Measurements from ENCODE around the gene OR5K4.
A peak's percentile ranks its signal among the peaks of the same experiment; 100 is the strongest.

DNA sequence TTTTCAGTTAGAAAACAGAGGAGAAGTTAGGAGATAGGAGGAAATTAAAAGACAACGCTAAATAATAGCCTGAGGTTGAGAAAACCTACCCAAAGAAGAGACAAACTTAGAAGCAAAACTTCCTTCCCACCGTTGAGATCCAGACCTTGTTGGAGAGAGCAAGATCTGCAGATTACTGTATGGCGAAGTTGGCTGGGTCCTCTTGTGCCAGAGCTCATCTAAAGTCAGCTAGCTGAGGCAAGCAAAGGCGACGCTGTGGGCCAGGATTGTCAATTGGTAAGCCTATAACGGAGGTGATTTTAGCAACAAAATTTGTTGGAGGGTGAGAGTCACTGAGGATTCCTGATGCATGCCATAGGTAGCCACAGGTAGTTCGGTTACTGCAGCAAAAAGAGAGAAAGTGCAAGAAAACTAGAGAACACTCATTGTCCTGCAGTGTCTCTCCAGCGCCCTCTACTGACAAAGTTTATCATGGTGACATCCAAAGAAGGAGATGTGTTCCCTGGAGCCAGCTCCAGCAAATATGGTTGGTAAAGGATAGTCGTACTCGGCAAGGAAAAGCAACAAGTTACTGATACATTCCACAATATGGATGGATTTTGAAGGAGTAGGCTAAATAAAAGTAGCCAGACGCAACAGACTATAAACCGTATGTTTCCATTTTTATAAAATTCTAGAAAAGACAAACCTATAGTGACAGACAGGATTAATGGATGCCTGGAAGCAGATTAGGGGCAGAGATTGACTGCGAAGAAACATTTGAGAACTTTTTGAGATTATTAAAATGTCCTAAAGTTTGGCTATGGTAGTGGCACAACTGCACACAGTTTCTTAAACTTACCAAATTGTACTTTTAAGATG is 9.8 kb upstream of the OR5K4 start:
- TF ChIP-seq, protein P1, sequence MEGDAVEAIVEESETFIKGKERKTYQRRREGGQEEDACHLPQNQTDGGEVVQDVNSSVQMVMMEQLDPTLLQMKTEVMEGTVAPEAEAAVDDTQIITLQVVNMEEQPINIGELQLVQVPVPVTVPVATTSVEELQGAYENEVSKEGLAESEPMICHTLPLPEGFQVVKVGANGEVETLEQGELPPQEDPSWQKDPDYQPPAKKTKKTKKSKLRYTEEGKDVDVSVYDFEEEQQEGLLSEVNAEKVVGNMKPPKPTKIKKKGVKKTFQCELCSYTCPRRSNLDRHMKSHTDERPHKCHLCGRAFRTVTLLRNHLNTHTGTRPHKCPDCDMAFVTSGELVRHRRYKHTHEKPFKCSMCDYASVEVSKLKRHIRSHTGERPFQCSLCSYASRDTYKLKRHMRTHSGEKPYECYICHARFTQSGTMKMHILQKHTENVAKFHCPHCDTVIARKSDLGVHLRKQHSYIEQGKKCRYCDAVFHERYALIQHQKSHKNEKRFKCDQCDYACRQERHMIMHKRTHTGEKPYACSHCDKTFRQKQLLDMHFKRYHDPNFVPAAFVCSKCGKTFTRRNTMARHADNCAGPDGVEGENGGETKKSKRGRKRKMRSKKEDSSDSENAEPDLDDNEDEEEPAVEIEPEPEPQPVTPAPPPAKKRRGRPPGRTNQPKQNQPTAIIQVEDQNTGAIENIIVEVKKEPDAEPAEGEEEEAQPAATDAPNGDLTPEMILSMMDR (IDR thresholded peaks at IDR 0.05; ENCODE audit: extremely low read depth in 1 of 2, insufficient read depth in 1 of 2, low read depth in 1 of 2, low read length in 2 of 2): peak; percentile 60 to 65
- TF ChIP-seq POLR2AphosphoS5 (IDR thresholded peaks at IDR 0.05; ENCODE audit: insufficient read depth, low read depth, low read length) (no peak), POLR2A (IDR thresholded peaks at IDR 0.05; ENCODE audit: low read depth, low read length) (no peak), FOS (IDR thresholded peaks at IDR 0.05; ENCODE audit: borderline replicate concordance, insufficient read depth, low read length) (no peak), JUN (IDR thresholded peaks at IDR 0.05; ENCODE audit: borderline replicate concordance, insufficient read depth, insufficient read length, low read depth) (no peak), MYC (IDR thresholded peaks at IDR 0.05; ENCODE audit: low read depth, low read length) (no peak), EZH2 (IDR thresholded peaks at IDR 0.05; ENCODE audit: borderline replicate concordance, low read depth, low read length, severe bottlenecking) (no peak), GATA2 (IDR thresholded peaks at IDR 0.05; ENCODE audit: insufficient read depth, insufficient read length, low read depth, low read length) (no peak)
- TF ChIP-seq, protein P2, sequence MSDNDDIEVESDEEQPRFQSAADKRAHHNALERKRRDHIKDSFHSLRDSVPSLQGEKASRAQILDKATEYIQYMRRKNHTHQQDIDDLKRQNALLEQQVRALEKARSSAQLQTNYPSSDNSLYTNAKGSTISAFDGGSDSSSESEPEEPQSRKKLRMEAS (IDR thresholded peaks at IDR 0.05; ENCODE audit: insufficient read depth, insufficient read length): no peak

All from endothelial cell of umbilical vein (primary cell).